GM12865 (cell line): Measurements from ENCODE around the gene PRSS27.

ENCODE experiments used
- DNase-seq: peaks from one replicate; pipeline ENCODE4 v3.0.0; 2010; ENCODE audit warnings: low read depth
- H3K4me3 ChIP-seq: 2 replicates; pipeline ENCODE4 v1.5.1; 2011; ENCODE audit warnings: mild to moderate bottlenecking, low read depth, low read length, control low read depth
- CTCF ChIP-seq: IDR thresholded peaks from 2 replicates; pipeline ENCODE4 v1.5.1; 2011; ENCODE audit warnings: low read length, control low read depth, low read depth, inconsistent platforms; ENCODE audit not compliant: insufficient read depth; ENCODE audit errors: missing control alignments

The PRSS27 gene

GRCh38 chr16:2720064-2720457, at the start of gene PRSS27:
TSS of gene PRSS27 (minus strand) at chr16:2720224. CDS start at chr16:2720160, 64 bp downstream.
- peak within 1 kb of the TSS; percentile 70 for H3K4me3 ChIP-seq
- TF ChIP-seq CTCF: no peak
- no peak for DNase-seq

GRCh38 chr16:2769675-2770056, 49.6 kb upstream of the PRSS27 start:
- no peak for DNase-seq
- no peak for TF ChIP-seq CTCF

GRCh38 chr16:2769100-2769529, 49.1 kb upstream of the PRSS27 start:
- no peak overlapping the region for H3K4me3 ChIP-seq
- DNase-seq: no peak
- TF ChIP-seq CTCF: no peak

More at GRCh38 chr16:2769675-2770056, 49.6 kb upstream of the PRSS27 start:
- H3K4me3 ChIP-seq: no peak overlapping the region

- no peak for TF ChIP-seq CTCF
- DNase-seq: no peak
- no peak overlapping the region for H3K4me3 ChIP-seq
Measured at GRCh38 chr16:2768403-2769089, 48.5 kb upstream of the PRSS27 start.

GRCh38 chr16:2767891-2768290, 47.9 kb upstream of the PRSS27 start:
- no peak for DNase-seq
- no peak overlapping the region for H3K4me3 ChIP-seq
- no peak for TF ChIP-seq CTCF

GRCh38 chr16:2767140-2767731, 47.2 kb upstream of the PRSS27 start:
- DNase-seq: no peak
- no peak overlapping the region for H3K4me3 ChIP-seq
- no peak for TF ChIP-seq CTCF
